GM12878 (cell line): ENCODE measurements around the gene KITLG. TPM values are rescaled to one million over a fixed set of nuclear protein-coding genes. Genes with fewer than 3 reads are reported as not detected.

ENCODE experiments used
- ATAC-seq: fragments of 200-7000 bp; cut with Tn5 transposase; 3 replicates; pipeline ENCODE4 v1.9.1; 2020; ENCODE audit warnings: mild to moderate bottlenecking, moderate library complexity
- BruUV-seq: library from RNA; stranded (reverse); fragments of 400-500 nt; replicated peaks from 2 replicates; lab custom pipeline; 2021; lab: Mats Ljungman, UMichigan
- CTCF ChIA-PET: fragments of 300-600 bp; sonication (Branson Sonifier 250); formaldehyde crosslinking; extraction: SDS; loops from one replicate; lab custom pipeline; 2021; ENCODE audit warnings: inconsistent platforms; lab: Yijun Ruan, JAX
- POLR2A ChIA-PET: fragments of 350-600 bp; formaldehyde crosslinking; extraction: SDS; loops from one replicate; lab custom pipeline; 2021; ENCODE audit warnings: inconsistent platforms; lab: Charles Lee
- RAD21 ChIA-PET: fragments of 300-600 bp; sonication (Branson Sonifier 250); formaldehyde crosslinking; loops from one replicate; lab custom pipeline; 2023; ENCODE audit warnings: antibody characterized with exemption; ENCODE audit not compliant: unreplicated experiment; lab: Charles Lee
- SMC1A ChIA-PET: fragments of 300-600 bp; sonication (Branson Sonifier 250); formaldehyde crosslinking; loops from one replicate; lab custom pipeline; 2023; ENCODE audit not compliant: unreplicated experiment, uncharacterized antibody; lab: Charles Lee
- DNase-seq: peaks from one replicate; pipeline ENCODE4 v3.0.0-alpha.2; 2011; ENCODE audit warnings: low read depth, low spot score
- FAIRE-seq: peaks from 3 replicates; lab custom pipeline; 2011; peaks lifted over from hg19 to GRCh38; lab: Jason Lieb, UNC
- H2AFZ ChIP-seq: 2 replicates; pipeline ENCODE4 v1.6.0; 2011; ENCODE audit warnings: low read depth, low read length, control low read depth; ENCODE audit not compliant: control insufficient read depth
- H3K27ac ChIP-seq: 2 replicates; pipeline ENCODE4 v1.5.1; 2011; ENCODE audit warnings: control low read depth; ENCODE audit not compliant: control insufficient read depth, insufficient read depth
- H3K27me3 ChIP-seq, 2 experiments: replicated peaks in 1 of 2; 2 replicates each; pipeline versions ENCODE4 v1.6.0 to v1.6.1; 2011; ENCODE audit warnings: low read length in 1 of 2; ENCODE audit not compliant: control insufficient read depth in 2 of 2, insufficient read depth in 2 of 2
- H3K36me3 ChIP-seq, 2 experiments: 2 replicates each; pipeline ENCODE4 v1.5.1; 2011; ENCODE audit warnings: low read length in 1 of 2; ENCODE audit not compliant: control insufficient read depth in 2 of 2, insufficient read depth in 2 of 2
- H3K4me1 ChIP-seq: 2 replicates; pipeline ENCODE4 v1.6.1; 2011; ENCODE audit warnings: mild to moderate bottlenecking, low read length, moderate library complexity, mixed read lengths; ENCODE audit not compliant: control insufficient read depth, insufficient read depth
- H3K4me2 ChIP-seq: 2 replicates; pipeline ENCODE4 v1.6.0; 2011; ENCODE audit warnings: control low read depth; ENCODE audit not compliant: control insufficient read depth, insufficient read depth
- H3K4me3 ChIP-seq: fragments of 200-600 bp; sonication (generic); 2 replicates; pipeline ENCODE4 v1.5.1; 2016
- H3K79me2 ChIP-seq: 2 replicates; pipeline ENCODE4 v1.6.0; 2011; ENCODE audit warnings: low read length; ENCODE audit not compliant: control insufficient read depth, insufficient read depth
- H3K9ac ChIP-seq: 2 replicates; pipeline ENCODE4 v1.8.0; 2011; ENCODE audit warnings: low read length, control low read depth, mixed read lengths; ENCODE audit not compliant: control insufficient read depth, insufficient read depth
- H3K9me3 ChIP-seq: replicated peaks from 3 replicates; pipeline ENCODE4 v1.5.1; 2011; ENCODE audit warnings: mild to moderate bottlenecking, low read length; ENCODE audit not compliant: control insufficient read depth, insufficient read depth
- H4K20me1 ChIP-seq: 2 replicates; pipeline ENCODE4 v1.6.0; 2011; ENCODE audit not compliant: control insufficient read depth, insufficient read depth
- CHD4 ChIP-seq: fragments of 200-600 bp; sonication (generic); IDR thresholded peaks from 2 replicates; pipeline ENCODE4 v1.6.1; 2016; ENCODE audit warnings: mild to moderate bottlenecking
- EP300 ChIP-seq, 2 experiments: fragments of 150-350 bp in 1 of 2; IDR thresholded peaks; 2 replicates each; pipeline ENCODE4 v1.6.1; 2011 to 2012; ENCODE audit warnings: low read depth in 2 of 2, low read length in 2 of 2, borderline replicate concordance in 1 of 2, improper control_type of control experiment in 1 of 2, inconsistent platforms in 1 of 2; ENCODE audit not compliant: control insufficient read depth in 1 of 2
- FOXM1 ChIP-seq: IDR thresholded peaks from 2 replicates; pipeline ENCODE4 v1.6.1; 2012; ENCODE audit warnings: low read depth, mild to moderate bottlenecking, inconsistent platforms, low read length, moderate library complexity
- RELB ChIP-seq: fragments of 450-650 bp; IDR thresholded peaks from 2 replicates; pipeline ENCODE4 v1.6.1; 2017; ENCODE audit warnings: low read depth, mild to moderate bottlenecking, moderate library complexity
- ZBTB40 ChIP-seq: fragments of 450-650 bp; IDR thresholded peaks from 2 replicates; pipeline ENCODE4 v1.6.1; 2016; ENCODE audit warnings: mild to moderate bottlenecking, moderate library complexity, borderline replicate concordance
- WGBS: methylation state at CpG from one replicate; pipeline ENCODE4 v1.1.6; 2016; ENCODE audit warnings: low lambda C conversion rate; ENCODE audit not compliant: insufficient replicate concordance, insufficient coverage; ENCODE audit errors: missing lambda C conversion rate; 5-methylcytosine and 5-hydroxymethylcytosine counted together
- in situ Hi-C: fragments of 300-500 bp; cut with MboI; formaldehyde crosslinking; loops from 9 replicates; pipeline ENCODE4 v1.14.3; 2018; ENCODE audit warnings: mixed read lengths
- intact Hi-C: fragments of 100-400 bp; cut with micrococcal nuclease; formaldehyde crosslinking; loops from one replicate; pipeline ENCODE4 v1.14.2; 2022; ENCODE audit not compliant: unreplicated experiment
- polyA plus RNA-seq, 11 experiments: library from polyadenylated mRNA; depleted of rRNA in 4 of 11; unstranded in 6 of 11; stranded (reverse) in 5 of 11; fragments of >200 nt; fragmentation: Nextera tagmentation in 4 of 11; fragmentation: Illumina TruSeq in 1 of 11; extraction: Ambion mirVana in 4 of 11; extraction: Trizol in 1 of 11; gene quantifications; 1 replicate in 1 of 11; 2 replicates in 10 of 11; pipeline versions ENCODE4 v1.2.1 to v1.2.3, GENCODE V29; 2011 to 2016; ENCODE audit warnings: inconsistent platforms in 2 of 11, missing spikeins in 2 of 11, low read depth in 1 of 11
- total RNA-seq, 4 experiments: library from RNA; depleted of rRNA in 3 of 4; stranded (reverse); fragments of >200 nt in 3 of 4; fragmentation: Illumina TruSeq in 1 of 4; extraction: Trizol in 1 of 4; gene quantifications; 2 replicates each; pipeline versions ENCODE4 v1.2.1 to v1.2.3, GENCODE V29; 2013 to 2021

The KITLG gene
- total and polyA plus RNA-seq, 10 of the 15 experiments (the other 5 are each of a cell fraction or from before 2014, with no cell fraction given) = 0.02 to 0.51 (median 0.09) TPM; not detected in 1

GRCh38 chr12:88519802-88520435, 60.4 kb downstream of the KITLG start:
- ChIA-PET RAD21 (no interaction called here), SMC1A (interaction anchor here (2.0 kb wide), 1 partner anchor 10 kb away, joined by 5 read pairs; no protein-coding TSS in a partner anchor), POLR2A (no interaction called here), CTCF (no interaction called here)
- H3K27me3 ChIP-seq = no peaks in the 10 kb centered on the region
- in situ Hi-C loops (no loop called here), intact Hi-C loops (no loop called here)
- TF ChIP-seq FOXM1 (no peak), EP300 (IDR thresholded peaks at IDR 0.05; ENCODE audit: borderline replicate concordance in 1 of 2, control insufficient read depth in 1 of 2, low read depth in 2 of 2, low read length in 2 of 2) (no peak), ZBTB40 (no peak), CHD4 (no peak), RELB (no peak)
- H3K79me2 ChIP-seq = no peaks in the 10 kb centered on the region
- FAIRE-seq = no peak
- no peak overlapping the region for H3K4me3 ChIP-seq
- DNase-seq = no peak
- H2AFZ ChIP-seq = no peak overlapping the region
- 14% methylated on average over 3 of the region's 3 CpGs for WGBS
- no peaks in the 10 kb centered on the region for H3K4me1 ChIP-seq
- no peak overlapping the region for H3K9ac ChIP-seq
- no TSS peak for BruUV-seq
- ATAC-seq = no peak
- H3K9me3 ChIP-seq = no peaks in the 10 kb centered on the region
- no peak overlapping the region for H3K27ac ChIP-seq
- no peaks in the 10 kb centered on the region for H3K36me3 ChIP-seq
- no peak overlapping the region for H3K4me2 ChIP-seq
- no peaks in the 10 kb centered on the region for H4K20me1 ChIP-seq
